Fibroblast of gingiva (primary cell): ENCODE results near the gene GPR32.
"Not testable (repeated sequence)": the region's sequence is repeated elsewhere in the genome, so short reads cannot be mapped to it uniquely, and the experiment has no call there.

Source experiments
- DNase-seq: peaks from one replicate; pipeline ENCODE4 v3.0.0-alpha.2; 2011; ENCODE audit warnings: low read depth

The GPR32 gene

GRCh38 chr19:50801107-50801506, 30.8 kb downstream of the GPR32 start:
- DNase-seq = no peak

GRCh38 chr19:50803633-50804419, 33.6 kb downstream of the GPR32 start:
- no peak for DNase-seq

GRCh38 chr19:50804420-50805272, 34.4 kb downstream of the GPR32 start:
- peak; percentile 99 for DNase-seq

GRCh38 chr19:50808856-50809255, 38.6 kb downstream of the GPR32 start:
- DNase-seq = no peak

GRCh38 chr19:50811622-50812238, 41.5 kb downstream of the GPR32 start:
- DNase-seq = not testable (repeated sequence)

GRCh38 chr19:50812474-50812873, 42.2 kb downstream of the GPR32 start:
- DNase-seq = no peak

DNA sequence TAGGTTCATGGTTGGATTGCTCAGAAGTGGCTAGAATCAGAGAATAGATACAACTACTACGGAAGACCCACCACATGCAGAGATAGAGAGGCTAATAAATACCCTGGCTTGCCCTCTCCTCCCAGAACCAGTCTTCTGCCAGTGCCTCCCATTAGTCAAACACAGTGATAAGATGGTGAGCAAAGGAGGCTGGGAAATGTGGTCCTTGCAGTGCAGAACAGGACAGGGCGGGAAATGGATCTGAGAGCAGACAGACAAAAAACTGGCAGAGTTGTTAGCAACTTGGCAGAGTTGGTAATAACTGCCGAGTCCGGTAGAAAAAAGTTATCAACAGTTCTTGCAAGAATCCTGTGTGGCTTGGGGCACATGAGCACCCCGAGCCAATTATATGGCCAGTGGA, 44.6 kb downstream of the GPR32 start:
- DNase-seq = no peak

DNA sequence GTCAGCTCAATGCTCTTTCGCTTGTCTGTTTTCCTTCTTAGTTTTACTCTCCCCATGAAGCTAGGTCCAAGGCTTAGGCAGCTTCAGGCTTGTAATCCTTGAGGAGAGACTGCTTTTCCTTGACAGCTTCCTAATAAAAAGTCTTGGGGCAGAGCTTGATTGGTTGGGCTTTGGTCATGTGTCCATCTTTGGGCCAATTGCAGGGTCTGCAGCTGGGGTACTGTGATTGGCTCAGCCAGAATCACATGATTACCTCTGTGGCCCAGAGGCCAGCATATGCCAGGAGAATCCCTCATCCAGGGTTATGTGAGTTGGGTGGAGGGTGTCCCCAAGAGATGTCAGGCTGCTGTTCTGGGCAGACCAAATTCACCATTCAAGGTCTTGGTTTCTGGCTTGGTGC, 45.2 kb downstream of the GPR32 start:
- DNase-seq = no peak

DNA sequence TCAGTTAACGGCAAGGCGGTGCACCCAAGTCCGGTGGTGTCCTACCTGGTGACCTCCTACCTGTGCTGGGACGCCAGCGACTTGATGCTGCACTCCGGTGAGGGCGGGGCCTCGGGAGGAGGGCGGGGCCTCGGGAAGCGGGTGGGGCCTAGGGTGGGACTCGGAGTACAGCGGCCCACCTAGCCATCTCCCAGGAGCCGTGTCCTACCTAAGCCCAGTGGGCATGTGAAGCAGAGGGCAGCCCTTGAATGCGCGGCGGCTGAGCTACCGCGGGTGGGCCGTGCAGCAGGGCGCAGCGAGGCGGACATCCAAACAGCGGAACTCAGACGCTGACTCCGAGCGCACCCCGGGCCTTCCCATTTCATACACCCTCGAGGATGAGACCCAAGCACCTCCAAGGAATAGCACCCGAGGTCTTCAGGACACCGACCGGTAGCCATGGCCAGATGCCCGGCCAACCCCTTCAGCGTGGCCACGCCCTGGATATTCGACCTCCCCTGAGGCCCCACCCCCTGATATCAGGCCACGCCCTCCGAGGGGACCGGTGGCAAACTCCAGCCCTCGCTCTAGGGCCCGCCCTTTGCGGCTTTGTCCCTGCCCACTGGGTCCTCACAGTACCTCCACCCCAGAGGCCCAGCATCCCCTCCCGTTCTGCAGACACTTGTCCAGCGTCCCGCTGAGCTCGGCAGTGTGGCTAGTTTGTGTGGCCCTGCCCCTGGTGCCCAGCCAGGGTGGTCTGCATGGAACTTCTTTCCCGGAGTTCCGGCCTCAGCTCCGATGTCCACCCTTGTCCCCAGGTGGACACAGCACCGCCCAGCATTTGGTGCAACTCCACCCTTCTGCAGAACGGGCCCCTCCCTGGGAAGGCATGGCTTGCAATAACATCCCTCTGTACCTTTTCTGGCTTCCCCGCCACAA, 47.9 kb downstream of the GPR32 start:
- DNase-seq = no peak

DNA sequence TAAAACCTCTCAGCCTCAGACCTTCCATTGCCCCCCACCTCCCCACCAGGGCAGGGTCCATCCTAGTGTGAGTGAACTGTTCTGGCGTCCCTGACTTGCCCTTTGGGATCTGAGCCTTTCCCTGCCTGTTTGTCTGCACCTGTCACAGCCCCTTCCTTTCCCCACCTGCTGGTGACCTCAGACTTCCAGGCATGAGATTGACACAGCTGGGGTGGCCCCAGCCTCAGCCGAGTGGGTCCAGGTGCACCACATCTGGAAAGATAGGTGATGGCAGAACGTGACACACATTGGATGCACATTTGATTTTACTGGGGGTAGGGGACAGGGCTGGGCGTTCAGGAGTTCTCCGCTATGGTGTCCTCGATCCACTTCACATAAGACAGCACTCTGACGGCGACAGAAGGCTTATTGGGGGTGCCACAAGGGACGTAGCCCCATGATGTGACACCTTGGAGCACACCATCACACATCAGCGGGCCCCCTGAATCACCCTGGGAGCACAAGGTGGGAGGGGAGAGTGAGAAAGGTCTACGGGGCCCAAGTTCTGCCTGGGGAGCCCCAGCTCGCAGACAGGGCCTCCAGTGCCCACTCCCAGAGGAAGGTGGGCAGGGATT, 48.7 kb downstream of the GPR32 start:
- no peak for DNase-seq

DNA sequence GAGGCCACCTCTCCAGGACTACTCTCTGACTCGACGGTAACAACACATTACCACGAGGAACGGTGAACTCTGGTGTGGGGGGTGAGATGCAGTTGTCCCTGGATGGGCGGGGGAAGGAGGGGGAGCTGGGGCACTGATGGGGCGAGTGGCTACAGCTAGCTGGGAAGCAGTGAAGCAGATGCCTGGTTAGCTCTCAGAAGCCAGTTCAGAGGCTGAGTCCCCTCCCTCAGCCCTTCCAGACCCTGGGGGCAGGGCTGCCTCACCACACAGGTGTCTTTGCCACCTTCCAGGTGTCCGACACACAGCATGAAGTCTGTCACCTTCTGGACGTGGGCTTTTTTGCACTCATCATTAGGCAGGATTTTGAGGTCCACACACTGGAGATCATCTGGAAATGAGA, 49.4 kb downstream of the GPR32 start:
- no peak for DNase-seq

DNA sequence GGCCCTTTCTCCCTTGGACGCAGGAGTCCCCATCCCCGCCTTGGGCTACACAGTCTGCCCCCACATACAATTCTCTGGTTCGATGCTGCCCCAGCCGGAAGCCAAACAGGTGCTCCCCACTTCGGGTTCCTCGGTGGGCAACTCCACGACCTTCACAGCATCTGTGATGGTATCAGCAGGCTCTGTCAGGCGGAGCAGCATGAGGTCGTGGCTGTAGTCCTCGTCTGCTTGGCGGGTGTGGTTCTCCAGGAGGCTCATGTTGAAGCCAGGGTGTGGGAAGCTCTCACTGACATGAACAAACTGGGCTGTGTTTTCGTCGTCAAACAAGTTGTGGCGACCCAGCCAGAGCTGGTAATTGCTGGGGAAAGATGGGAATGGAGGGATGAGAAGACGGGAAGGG, 49.8 kb downstream of the GPR32 start:
- DNase-seq = no peak

DNA sequence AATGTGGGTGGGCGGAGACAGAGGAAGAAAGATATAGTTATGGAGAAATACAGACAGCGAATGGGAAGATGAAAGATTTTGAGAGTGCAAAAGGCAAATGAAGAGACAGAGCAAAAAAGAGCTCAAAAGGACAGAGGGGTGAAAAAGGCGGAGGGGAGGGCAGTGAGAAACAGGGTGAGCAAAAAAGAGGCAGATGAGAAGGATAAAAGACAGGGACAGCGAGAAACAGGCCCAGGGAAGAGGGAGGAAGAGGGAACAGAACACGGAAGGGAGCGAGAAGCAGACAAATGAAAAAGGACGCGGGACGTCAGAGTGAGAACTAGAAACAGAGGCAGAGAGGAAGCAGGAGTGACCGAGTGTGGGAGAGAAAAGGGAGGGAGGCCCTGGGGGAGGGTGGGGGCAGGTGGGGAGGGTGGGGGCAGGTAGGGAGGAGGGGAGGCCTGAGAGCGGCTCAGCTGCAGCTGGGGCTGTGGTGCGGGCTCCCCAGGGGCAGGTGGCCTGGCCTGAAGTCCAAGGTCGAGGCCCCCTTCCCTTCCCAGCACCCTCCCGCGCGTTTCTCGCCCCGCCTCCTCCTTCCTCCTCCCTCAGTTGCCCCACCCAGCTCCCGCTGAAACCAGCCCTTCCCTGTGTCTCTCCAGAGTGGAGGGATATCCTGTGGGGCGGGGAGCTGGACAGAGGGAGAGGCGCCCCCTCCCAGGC, 50.4 kb downstream of the GPR32 start:
- no peak for DNase-seq

- DNase-seq = no peak
Observed at GRCh38 chr19:50821248-50821612, 51.0 kb downstream of the GPR32 start.
